GM13977 (cell line): ENCODE results near the gene CNST.

ENCODE experiments used
- DNase-seq: peaks from one replicate; pipeline ENCODE4 v3.0.0; 2012; ENCODE audit warnings: low spot score
- CTCF ChIP-seq: IDR thresholded peaks from 2 replicates; pipeline ENCODE4 v1.5.1; 2012; ENCODE audit warnings: mild to moderate bottlenecking, control low read depth; ENCODE audit not compliant: insufficient read depth; ENCODE audit errors: extremely low read depth, missing control alignments
- in situ Hi-C: fragments of 300-500 bp; cut with MboI; formaldehyde crosslinking; loops from one replicate; pipeline ENCODE4 v1.12.0; 2022; ENCODE audit warnings: low sequenced_read_pairs, low pct_unique_long_range_greater_than_20kb, mixed read lengths, inconsistent platforms; ENCODE audit not compliant: unreplicated experiment

CNST gene

DNA sequence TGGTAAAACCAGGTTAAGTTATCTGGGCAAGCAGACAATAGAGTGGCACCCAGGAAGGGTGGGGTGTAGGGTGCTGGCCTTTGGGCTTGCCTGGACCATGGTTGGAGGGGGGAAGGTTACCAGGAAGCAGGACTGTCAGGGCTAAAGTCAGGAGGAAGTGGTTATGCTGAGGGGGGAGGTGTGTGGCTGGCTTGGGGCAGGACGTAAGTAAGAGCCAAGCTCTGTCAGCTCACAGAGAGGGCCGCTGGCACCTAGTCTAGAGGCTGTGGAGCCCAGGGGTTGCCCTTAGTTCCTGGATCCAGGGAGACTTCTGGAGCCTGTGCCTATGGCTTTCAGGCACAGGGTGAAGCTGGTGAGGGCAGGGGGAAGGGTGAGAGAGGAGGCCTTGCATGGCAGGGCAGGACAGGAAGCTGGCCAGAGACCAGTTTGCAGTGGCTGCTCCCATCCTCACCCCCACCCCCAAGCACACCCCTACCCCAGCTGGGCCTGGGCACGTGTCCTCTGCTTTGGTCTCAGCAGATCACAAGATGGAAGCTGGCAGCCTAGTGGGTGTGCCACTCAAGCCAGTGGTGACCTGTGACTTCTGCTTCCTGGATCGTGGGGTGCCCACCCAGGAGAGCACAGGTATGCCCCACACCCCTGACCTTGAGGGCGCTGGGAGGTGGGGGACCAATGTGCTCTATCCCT, 38.7 kb upstream of the CNST start:
- in situ Hi-C loops, result no loop called here
- no peak for DNase-seq
- TF ChIP-seq CTCF, result no peak

DNA sequence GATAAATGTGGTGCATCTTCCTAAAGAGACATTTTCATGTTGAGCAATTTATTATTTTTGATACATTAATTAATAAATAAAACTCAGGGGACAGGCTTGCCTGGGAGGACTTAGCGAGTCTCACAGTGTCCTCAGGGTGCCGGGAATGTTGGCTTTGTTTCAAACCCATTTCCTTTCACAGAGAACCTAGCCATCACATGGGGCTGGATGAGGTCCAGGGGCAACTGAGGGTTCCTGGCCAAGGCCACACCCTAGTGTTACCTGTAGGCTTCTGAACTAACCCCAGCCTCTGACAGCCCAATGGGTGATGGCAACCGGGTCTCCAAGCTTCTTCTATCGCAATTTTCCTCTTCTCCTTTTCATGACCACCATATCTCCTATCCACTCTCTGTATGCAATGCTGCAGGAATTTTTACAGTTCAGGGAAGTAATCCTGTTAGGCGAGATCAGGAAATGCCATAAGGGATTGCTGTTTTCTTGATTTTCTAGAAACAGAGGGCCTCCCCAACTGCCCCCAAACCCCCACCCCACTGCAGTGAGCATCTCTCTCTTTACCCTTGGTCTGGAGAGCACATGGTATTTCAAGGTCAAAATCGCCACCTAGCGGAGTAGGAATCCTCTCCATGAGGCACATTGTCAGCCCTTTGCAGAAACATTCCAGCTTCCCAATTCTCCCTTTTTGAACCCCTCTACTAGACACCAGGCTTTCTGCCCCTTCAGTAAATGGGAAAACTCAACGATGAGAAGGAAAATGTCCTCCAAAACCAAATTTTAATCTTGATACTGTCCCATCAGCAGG, 37.1 kb upstream of the CNST start:
- no peak for TF ChIP-seq CTCF
- in situ Hi-C loops, result no loop called here
- DNase-seq, result no peak

DNA sequence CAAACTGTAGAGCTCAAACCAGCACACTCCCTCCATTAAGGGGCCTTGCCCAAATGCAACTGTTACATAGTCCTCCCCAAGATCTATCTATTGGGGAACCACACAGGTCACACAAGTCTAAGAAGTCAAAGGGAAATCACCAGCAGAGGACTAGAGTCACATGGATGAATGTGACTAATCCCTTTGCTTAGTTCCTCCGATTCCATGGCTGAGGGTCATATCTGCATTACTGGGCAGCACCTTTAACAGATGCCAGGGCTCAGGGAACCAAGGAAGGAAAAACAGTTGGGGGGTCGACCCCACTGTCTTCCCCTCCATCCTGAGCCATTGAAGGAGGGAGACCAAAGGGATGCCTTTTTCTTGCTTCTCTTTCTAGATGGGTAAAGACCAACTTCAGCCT, 35.8 kb upstream of the CNST start:
- TF ChIP-seq CTCF, result no peak
- DNase-seq, result no peak
- in situ Hi-C loops, result no loop called here

DNA sequence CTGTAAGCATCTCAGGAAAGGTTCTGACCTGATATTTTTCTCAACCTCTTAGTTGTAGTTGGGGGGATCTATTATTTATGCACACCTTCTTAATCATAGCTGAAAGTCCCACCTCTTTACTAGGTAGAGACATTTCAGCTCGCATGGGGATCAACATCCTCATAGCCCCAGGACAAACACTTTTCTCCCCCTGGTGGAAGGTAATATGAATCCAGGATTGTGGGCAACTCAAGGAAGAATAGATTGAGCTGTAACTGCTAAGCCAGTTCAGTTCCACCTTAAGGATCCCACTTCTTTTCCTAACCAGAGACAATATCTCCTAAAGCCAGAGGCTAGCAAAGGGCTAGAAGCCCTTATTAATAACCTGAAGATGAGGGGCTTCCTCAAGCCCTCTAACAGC, 33.7 kb upstream of the CNST start:
- DNase-seq, result no peak
- in situ Hi-C loops, result no loop called here
- TF ChIP-seq CTCF, result no peak

DNA sequence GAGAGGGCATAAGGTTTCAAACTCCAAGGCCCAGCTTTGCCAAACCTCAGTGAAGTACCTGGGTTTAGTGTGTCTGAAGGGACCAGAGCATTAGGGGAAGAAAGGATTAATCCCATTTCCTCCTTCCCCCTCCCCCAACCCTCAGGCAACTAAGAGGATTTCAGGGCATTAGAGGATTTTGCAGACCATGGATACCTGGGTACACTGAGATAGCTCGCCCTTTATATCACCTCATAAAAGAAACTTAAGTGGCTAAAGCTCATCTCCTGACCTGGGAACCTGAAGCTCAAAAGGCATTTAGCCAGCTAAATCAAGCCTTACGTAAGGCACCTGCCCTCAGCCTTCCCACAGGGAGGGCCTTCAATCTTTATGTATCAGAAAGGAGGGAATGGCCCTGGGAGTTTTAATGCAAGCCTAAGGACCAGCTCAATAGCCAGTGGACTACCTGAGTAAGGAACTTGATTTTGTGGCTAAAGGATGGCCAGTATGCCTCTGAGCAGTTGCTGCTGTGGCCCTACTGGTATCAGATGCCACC, 32.8 kb upstream of the CNST start:
- in situ Hi-C loops, result no loop called here
- DNase-seq, result no peak
- TF ChIP-seq CTCF, result no peak

DNA sequence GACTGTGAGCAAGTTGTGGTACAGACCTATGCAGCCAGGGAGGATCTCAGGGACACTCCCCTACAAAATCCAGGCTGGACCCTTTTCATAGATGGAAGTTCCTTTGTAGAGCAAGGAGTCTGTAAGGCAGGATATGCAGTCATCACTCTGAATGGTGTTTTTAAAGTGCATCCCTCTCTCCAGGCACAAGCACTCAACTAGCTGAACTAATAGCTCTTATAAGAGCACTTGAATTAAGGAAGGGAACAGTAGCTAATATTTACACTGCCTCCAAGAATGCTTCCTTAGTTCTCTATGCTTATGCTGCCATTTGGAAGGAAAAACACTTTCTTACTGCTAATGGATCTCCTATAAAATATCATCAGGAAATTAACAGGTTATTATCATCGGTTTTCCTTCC, 32.1 kb upstream of the CNST start:
- DNase-seq, result no peak
- in situ Hi-C loops, result no loop called here
- no peak for TF ChIP-seq CTCF
